HEK293T (cell line): Measurements from ENCODE around the gene MPPE1.
"Not testable (repeated sequence)": the region's sequence is repeated elsewhere in the genome, so short reads cannot be mapped to it uniquely, and the experiment has no call there.

ENCODE experiments used
- ARNT ChIP-seq: fragments of 450-650 bp; IDR thresholded peaks from 2 replicates; pipeline ENCODE4 v1.6.1; 2017; ENCODE audit warnings: mild to moderate bottlenecking
- BHLHE40 ChIP-seq: fragments of 450-650 bp; IDR thresholded peaks from 2 replicates; pipeline ENCODE4 v1.6.1; 2016; ENCODE audit warnings: mild to moderate bottlenecking, moderate library complexity, borderline replicate concordance
- FOXA1 ChIP-seq: fragments of 450-650 bp; IDR thresholded peaks from 2 replicates; pipeline ENCODE4 v1.6.1; 2016; ENCODE audit warnings: mild to moderate bottlenecking
- FOXM1 ChIP-seq: fragments of 450-650 bp; IDR thresholded peaks from 2 replicates; pipeline ENCODE4 v1.6.1; 2017; ENCODE audit warnings: mild to moderate bottlenecking, borderline replicate concordance
- HDGF ChIP-seq: fragments of 450-650 bp; IDR thresholded peaks from 2 replicates; pipeline ENCODE4 v1.6.1; 2017; ENCODE audit warnings: antibody characterized with exemption, borderline replicate concordance
- SP1 ChIP-seq: fragments of 450-650 bp; IDR thresholded peaks from 2 replicates; pipeline ENCODE4 v1.6.1; 2017
- SUZ12 ChIP-seq: fragments of 450-650 bp; IDR thresholded peaks from 2 replicates; pipeline ENCODE4 v1.6.1; 2016; ENCODE audit warnings: mild to moderate bottlenecking
- TARDBP ChIP-seq: fragments of 450-650 bp; IDR thresholded peaks from 2 replicates; pipeline ENCODE4 v1.6.1; 2016
- ZNF384 ChIP-seq: fragments of 450-650 bp; IDR thresholded peaks from 2 replicates; pipeline ENCODE4 v1.6.1; 2016
- TF ChIP-seq, protein P1 (sequence below): fragments of 450-650 bp; IDR thresholded peaks from 2 replicates; pipeline ENCODE4 v1.6.1; 2016

DNA sequence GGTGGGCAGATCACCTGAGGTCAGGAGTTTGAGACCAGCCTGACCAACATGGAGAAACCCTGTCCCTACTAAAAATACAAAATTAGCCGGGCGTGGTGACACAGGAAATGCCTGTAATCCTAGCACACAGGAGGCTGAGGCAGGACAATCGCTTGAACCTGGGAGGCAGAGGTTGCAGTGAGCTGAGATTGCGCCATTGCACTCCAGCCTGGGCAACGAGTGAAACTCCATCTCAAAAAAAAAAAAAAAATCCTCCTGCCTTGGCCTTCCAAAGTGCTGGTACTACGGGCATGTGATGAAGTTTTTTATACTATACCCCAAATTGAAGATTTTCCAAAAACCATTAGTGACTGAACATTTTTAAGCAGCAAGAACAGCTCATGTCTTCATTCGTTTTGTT lies 15.7 kb downstream of the MPPE1 start:
- TF ChIP-seq SP1, SUZ12, FOXM1, ZNF384, BHLHE40, ARNT, HDGF, FOXA1, TARDBP: not testable (repeated sequence)
- TF ChIP-seq, protein P1, sequence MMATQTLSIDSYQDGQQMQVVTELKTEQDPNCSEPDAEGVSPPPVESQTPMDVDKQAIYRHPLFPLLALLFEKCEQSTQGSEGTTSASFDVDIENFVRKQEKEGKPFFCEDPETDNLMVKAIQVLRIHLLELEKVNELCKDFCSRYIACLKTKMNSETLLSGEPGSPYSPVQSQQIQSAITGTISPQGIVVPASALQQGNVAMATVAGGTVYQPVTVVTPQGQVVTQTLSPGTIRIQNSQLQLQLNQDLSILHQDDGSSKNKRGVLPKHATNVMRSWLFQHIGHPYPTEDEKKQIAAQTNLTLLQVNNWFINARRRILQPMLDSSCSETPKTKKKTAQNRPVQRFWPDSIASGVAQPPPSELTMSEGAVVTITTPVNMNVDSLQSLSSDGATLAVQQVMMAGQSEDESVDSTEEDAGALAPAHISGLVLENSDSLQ = not testable (repeated sequence)
